Spinal cord (tissue), 10 donors: Measurements from ENCODE around the gene OSBPL10. TPM values are rescaled to one million over a fixed set of nuclear protein-coding genes. Genes with fewer than 3 reads are reported as not detected.

Source experiments
- DNase-seq, 6 donors: peaks; one replicate each; pipeline versions ENCODE4 v3.0.0 to v3.0.0-alpha.2; 2013 to 2015; ENCODE audit warnings: low spot score in 6 of 6, low read depth in 4 of 6
- H3K27ac ChIP-seq: one replicate; pipeline ENCODE4 v1.5.1; 2013; ENCODE audit warnings: low read depth, low read length, control low read depth
- H3K27me3 ChIP-seq: one replicate; pipeline ENCODE4 v1.6.1; 2013; ENCODE audit warnings: low read length; ENCODE audit not compliant: control insufficient read depth, insufficient read depth
- H3K36me3 ChIP-seq: one replicate; pipeline ENCODE4 v1.6.1; 2013; ENCODE audit warnings: low read length; ENCODE audit not compliant: control insufficient read depth, insufficient read depth
- H3K4me1 ChIP-seq: one replicate; pipeline ENCODE4 v1.6.1; 2013; ENCODE audit warnings: low read length; ENCODE audit not compliant: control insufficient read depth, insufficient read depth
- H3K4me3 ChIP-seq: one replicate; pipeline ENCODE4 v1.5.1; 2013; ENCODE audit warnings: low read depth, low read length, control low read depth
- H3K9me3 ChIP-seq: one replicate; pipeline ENCODE4 v1.6.1; 2013; ENCODE audit warnings: low read length; ENCODE audit not compliant: control insufficient read depth, insufficient read depth
- WGBS: methylation state at CpG from one replicate; pipeline ENCODE4 v1.1.5; 2013; ENCODE audit warnings: missing lambda C conversion rate; ENCODE audit not compliant: insufficient coverage; 5-methylcytosine and 5-hydroxymethylcytosine counted together
- polyA plus RNA-seq, 2 donors: library from polyadenylated mRNA; unstranded; fragments of 120-200 nt; gene quantifications; one replicate each; pipeline ENCODE4 v1.2.1, GENCODE V29; 2013; ENCODE audit not compliant: insufficient read length in 2 of 2
- total RNA-seq, 2 donors: library from RNA; depleted of rRNA in 1 of 2; stranded (reverse); fragments of 120-200 nt in 1 of 2; fragments of >200 nt in 1 of 2; gene quantifications; one replicate each; pipeline versions ENCODE4 v1.2.3 to v1.2.4, GENCODE V29; 2013 to 2014
- donor health status: healthy.

OSBPL10 gene
- total and polyA plus RNA-seq, 4 donors: 6.2 to 10.5 (median 7.1) TPM

DNA sequence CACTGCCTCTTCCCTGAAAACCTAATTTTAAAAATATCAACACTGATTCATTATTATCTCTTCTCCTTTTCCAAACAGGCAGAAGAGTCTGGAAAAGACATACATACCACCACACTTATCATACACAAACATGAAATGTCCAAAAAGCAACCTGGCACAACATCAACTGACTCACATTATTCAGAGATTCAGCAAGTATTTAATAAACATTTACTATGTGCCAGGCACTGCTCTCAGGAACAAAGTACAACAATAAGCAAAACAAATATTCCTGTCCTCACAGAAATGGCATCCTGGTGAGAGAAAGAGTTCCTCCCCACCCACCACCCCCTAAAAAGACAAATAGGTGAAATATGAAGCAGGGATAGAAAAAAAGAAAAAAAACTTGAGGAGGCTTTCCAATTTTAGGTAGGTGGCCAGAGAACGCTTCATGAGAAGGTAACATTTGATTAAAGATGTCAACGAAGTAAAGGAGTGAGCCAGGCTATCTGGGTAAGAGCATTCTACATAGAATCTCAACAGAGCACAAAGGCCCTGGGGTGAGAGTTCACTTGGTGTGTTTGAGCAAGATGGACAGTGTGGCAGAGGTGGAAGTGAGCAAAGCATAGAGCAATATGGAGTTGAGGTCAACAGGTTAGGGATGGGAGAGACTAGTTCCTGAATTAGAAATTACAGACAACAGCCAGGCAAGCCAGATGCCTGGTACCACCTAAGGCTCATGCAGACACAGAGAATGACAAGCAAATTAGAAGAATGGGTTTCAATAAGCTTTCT is 141.7 kb downstream of the OSBPL10 start:
- H3K36me3 ChIP-seq: no peaks in the 10 kb centered on the region
- no peaks in the 10 kb centered on the region for H3K27me3 ChIP-seq
- H3K4me3 ChIP-seq: no peak overlapping the region
- H3K27ac ChIP-seq: no peak overlapping the region
- DNase-seq: no peak
- H3K9me3 ChIP-seq: no peaks in the 10 kb centered on the region
- no peaks in the 10 kb centered on the region for H3K4me1 ChIP-seq
- WGBS: no CpG with 5 or more reads among the region's 2 CpGs

DNA sequence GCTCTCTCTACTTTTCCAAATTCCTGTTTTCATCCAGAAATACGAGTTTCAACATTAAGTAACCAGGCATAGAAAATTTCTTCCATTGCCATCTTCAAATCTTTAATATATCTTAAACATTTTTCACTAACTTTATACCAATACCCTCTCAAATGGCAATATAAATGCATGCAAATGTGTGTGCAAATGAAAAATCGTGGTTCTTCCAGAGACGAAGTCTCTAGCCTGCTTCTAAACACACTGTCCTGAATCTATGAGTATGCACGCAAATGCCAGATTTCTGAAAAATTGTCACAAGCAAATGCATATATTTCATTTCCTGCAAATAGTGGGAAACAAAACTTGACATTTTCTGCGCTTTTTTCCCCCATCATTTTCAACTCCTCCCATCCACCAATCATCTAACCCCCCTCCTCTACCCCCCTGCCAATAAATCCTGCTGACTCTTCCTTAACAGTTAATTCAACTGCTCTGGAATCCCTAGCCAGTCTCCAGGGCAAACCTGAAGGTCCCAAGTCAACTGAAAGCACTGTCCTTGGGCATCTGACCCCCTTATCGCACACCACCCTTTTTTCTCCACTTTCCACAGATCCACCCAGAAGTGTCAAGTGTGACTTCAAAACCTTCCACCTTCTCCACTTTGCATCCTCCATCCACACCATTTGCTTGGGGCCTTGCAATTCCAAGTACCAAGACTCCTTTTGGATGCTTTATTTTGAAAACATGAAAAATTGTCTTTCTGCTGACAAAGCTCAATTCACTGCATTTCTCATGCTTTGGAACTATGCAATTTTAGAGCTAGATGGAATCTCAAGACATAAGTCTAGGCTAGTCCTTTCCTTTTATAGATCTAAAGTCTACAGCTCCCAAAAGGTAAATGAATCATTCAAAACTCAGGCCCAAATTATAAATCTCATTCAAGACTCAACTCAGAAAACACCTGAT is 144.7 kb downstream of the OSBPL10 start:
- 80% methylated on average over 3 of the region's 6 CpGs for WGBS
- Histone ChIP-seq H3K4me1 (no peaks in the 10 kb centered on the region), H3K27me3 (no peaks in the 10 kb centered on the region), H3K4me3 (no peak overlapping the region), H3K9me3 (no peaks in the 10 kb centered on the region), H3K36me3 (no peaks in the 10 kb centered on the region), H3K27ac (no peak overlapping the region)
- DNase-seq: peak in 1 of 6 donors; percentile 73

DNA sequence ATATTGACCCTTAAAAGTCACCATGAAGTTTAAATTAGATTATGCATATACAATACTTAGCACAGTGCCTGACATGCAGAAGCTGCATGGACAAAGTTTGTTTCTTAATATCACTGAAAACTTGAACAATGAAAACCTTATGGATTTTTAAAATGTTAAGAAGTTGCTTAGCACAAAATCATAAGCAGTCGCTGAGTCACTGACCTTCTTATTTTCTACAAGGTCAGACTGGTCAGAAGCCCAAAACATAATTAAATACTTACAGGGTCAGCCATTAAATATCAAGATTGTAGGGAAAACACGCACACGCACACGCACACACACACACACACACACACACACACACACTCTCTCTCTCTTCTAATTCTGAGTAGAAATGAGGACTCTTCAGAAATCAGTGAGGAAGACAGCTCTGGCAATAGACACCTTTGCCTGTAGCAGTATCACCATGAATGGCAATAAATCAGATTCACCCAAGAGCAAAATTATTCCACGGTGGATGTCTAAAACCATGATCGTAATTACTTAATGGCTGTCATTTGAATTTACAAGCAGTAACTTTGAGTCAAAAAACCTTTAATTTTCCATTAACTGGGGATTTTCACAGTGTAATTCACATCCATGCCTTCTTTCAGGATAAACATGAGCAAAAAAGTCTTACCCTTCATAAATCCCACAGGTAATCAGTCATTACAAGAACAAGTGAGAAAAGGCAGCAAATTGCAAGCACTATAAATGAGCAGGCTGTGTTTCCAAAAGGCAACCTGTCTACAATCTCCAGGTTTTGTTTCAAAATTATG is 147.5 kb downstream of the OSBPL10 start:
- Histone ChIP-seq H3K27me3 (no peaks in the 10 kb centered on the region), H3K27ac (no peak overlapping the region), H3K9me3 (no peaks in the 10 kb centered on the region), H3K36me3 (no peaks in the 10 kb centered on the region), H3K4me1 (no peaks in the 10 kb centered on the region), H3K4me3 (no peak overlapping the region)
- WGBS: 80% methylated on average over 1 of the region's 6 CpGs
- DNase-seq: peak in 1 of 6 donors; percentile 37

DNA sequence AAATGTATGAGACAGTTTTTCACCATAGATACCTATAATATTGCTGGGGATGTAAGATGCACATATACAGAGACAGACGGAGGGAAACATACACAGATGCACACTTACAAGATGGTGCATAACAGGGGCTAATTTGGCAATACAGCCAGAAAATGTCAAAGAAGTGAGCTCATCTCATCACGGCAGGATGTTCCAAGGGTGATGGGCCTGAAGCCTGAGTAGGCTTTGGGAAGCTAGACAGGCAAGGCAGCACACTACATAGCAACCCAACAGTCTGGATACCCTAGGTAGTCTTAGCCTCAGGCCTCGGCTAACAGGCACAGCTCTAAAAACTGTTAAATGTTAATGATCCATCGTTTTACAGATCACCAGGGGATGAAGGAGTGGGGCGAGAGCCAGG is 148.5 kb downstream of the OSBPL10 start:
- Histone ChIP-seq H3K27ac (no peak overlapping the region), H3K9me3 (no peaks in the 10 kb centered on the region), H3K4me3 (no peak overlapping the region), H3K36me3 (no peaks in the 10 kb centered on the region), H3K27me3 (no peaks in the 10 kb centered on the region), H3K4me1 (no peaks in the 10 kb centered on the region)
- DNase-seq: peak in 2 of 6 donors; percentile 50 to 80
- no CpG with 5 or more reads among the region's 5 CpGs for WGBS

- Histone ChIP-seq H3K9me3 (no peaks in the 10 kb centered on the region), H3K36me3 (no peaks in the 10 kb centered on the region), H3K4me3 (no peak overlapping the region), H3K4me1 (no peaks in the 10 kb centered on the region), H3K27ac (no peak overlapping the region), H3K27me3 (no peaks in the 10 kb centered on the region)
- DNase-seq: peak in 1 of 6 donors; percentile 54
- 83% methylated on average over 1 of the region's 4 CpGs for WGBS
Measured at GRCh38 chr3:31831591-31831990, 149.5 kb downstream of the OSBPL10 start.

DNA sequence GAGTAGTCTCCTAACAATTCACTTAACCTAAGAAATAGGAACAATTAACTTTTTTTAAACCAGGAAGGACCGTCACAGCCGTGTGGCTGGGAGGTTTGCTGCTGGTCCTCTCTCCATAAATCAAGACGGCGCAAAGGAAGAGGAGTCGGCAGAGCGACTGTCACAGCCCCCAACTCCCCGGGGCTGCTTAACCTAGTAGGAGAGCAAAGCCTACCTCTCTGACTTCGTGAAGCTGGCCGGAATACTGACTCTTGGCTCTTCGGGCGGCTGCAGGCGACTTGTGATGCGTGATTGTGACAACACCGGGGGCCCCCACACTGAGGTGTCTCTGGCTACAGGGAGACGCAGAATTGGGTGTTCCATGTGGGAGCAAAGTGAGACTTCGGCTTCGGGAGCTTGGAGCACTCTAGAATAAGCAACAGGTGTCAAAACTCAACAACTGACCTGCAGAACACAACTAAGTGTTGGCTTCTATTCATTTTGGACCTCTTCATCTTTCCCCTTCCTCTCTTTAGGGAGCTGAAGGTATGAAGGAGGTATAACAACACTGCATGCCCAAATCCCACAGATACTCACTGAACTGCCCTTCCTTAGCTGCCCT is 151.1 kb downstream of the OSBPL10 start:
- Histone ChIP-seq H3K27me3 (no peaks in the 10 kb centered on the region), H3K4me3 (no peak overlapping the region), H3K9me3 (no peaks in the 10 kb centered on the region), H3K36me3 (no peaks in the 10 kb centered on the region), H3K27ac (no peak overlapping the region), H3K4me1 (no peaks in the 10 kb centered on the region)
- 72% methylated on average over 15 of the region's 17 CpGs for WGBS
- DNase-seq: no peak

- Histone ChIP-seq H3K27ac (no peak overlapping the region), H3K9me3 (no peaks in the 10 kb centered on the region), H3K4me1 (no peaks in the 10 kb centered on the region), H3K36me3 (no peaks in the 10 kb centered on the region), H3K4me3 (no peak overlapping the region), H3K27me3 (no peaks in the 10 kb centered on the region)
- WGBS: 85% methylated on average over 4 of the region's 6 CpGs
- DNase-seq: no peak
Measured at GRCh38 chr3:31829010-31829409, 152.1 kb downstream of the OSBPL10 start.

DNA sequence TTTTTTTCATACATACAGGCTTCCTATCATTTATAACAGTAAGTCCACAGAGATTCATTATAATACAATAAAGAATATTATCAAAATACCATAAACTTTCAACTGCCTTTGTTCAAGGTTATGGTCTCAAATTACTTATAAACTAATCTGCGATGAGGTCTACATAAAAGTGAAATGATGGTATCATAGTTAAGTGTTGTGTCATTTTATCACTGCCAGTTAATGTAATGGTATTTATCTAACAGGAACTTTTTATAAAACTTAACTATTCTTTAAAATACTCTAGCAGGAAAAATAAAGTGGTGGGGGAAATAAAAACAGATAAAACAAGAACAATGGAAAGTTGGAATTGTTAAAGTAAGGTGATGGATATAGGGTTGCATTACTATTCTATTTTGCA is 153.1 kb downstream of the OSBPL10 start:
- no peak for DNase-seq
- Histone ChIP-seq H3K4me1 (no peaks in the 10 kb centered on the region), H3K9me3 (no peaks in the 10 kb centered on the region), H3K4me3 (no peak overlapping the region), H3K27ac (no peak overlapping the region), H3K27me3 (no peaks in the 10 kb centered on the region), H3K36me3 (no peaks in the 10 kb centered on the region)
- no CpG with 5 or more reads among the region's 1 CpG for WGBS

GRCh38 chr3:31823184-31823583 is 157.9 kb downstream of the OSBPL10 start:
- no peaks in the 10 kb centered on the region for H3K36me3 ChIP-seq
- no peak for DNase-seq
- H3K4me1 ChIP-seq: no peaks in the 10 kb centered on the region
- H3K27me3 ChIP-seq: no peaks in the 10 kb centered on the region
- H3K27ac ChIP-seq: no peak overlapping the region
- H3K9me3 ChIP-seq: no peaks in the 10 kb centered on the region
- H3K4me3 ChIP-seq: no peak overlapping the region
- no CpG with 5 or more reads among the region's 3 CpGs for WGBS
